ENCODE data around the gene ATP8A2.

- TF ChIP-seq CTCF (conservative IDR thresholded peaks at IDR 0.05; ENCODE audit: low read length) (no peak), EZH2phosphoT487 (IDR thresholded peaks at IDR 0.05; ENCODE audit: borderline replicate concordance, low read depth, low read length) (no peak)
Observed at GRCh38 chr13:25756912-25757311, 385.1 kb downstream of the ATP8A2 start.

All from OCI-LY7 (cell line).